ENCODE data around the gene DDX24. TPM values are rescaled to one million over a fixed set of nuclear protein-coding genes. Genes with fewer than 3 reads are reported as not detected.

The DDX24 gene
- total and polyA plus RNA-seq, 2 of the 8 experiments (the other 6 are each of a cell fraction or from before 2014, with no cell fraction given), result 89.0 to 201 TPM

- no peaks in the 10 kb centered on the region for H3K79me2 ChIP-seq (ENCODE audit: control insufficient read depth in 1 of 2, insufficient read depth in 2 of 2, low read length in 2 of 2)
- FAIRE-seq, result no peak
- H2BK12ac ChIP-seq (ENCODE audit: low read depth, low read length), result no peak overlapping the region
- no peaks in the 10 kb centered on the region for H3K9me3 ChIP-seq (ENCODE audit: insufficient read depth in 2 of 2, low read depth in 1 of 2, low read length in 1 of 2)
- TF ChIP-seq HDAC6 (IDR thresholded peaks at IDR 0.05; ENCODE audit: low read depth, low read length) (no peak), RAD21 (IDR thresholded peaks at IDR 0.05 in 1 of 2, conservative IDR thresholded peaks at IDR 0.05 in 1 of 2; ENCODE audit: low read depth in 2 of 2, low read length in 2 of 2) (no peak), CBX5 (IDR thresholded peaks at IDR 0.05; ENCODE audit: low read depth, low read length) (no peak), GABPA (IDR thresholded peaks at IDR 0.05; ENCODE audit: borderline replicate concordance, insufficient read depth, low read length) (no peak), SRF (IDR thresholded peaks at IDR 0.05; ENCODE audit: low read depth, low read length) (no peak), NANOG (IDR thresholded peaks at IDR 0.05; ENCODE audit: insufficient read depth, low read depth, low read length, poor library complexity, severe bottlenecking) (no peak), GTF2F1 (IDR thresholded peaks at IDR 0.05; ENCODE audit: borderline replicate concordance, low read depth, low read length) (no peak)
- H2BK15ac ChIP-seq (ENCODE audit: low read length), result no peak overlapping the region
- no peak overlapping the region for H3K56ac ChIP-seq (replicated peaks; ENCODE audit: insufficient read length, low read depth, low read length)
- H3K4me2 ChIP-seq (ENCODE audit: insufficient read depth in 1 of 2, low read depth in 2 of 2, low read length in 2 of 2), result no peak overlapping the region
- no peak overlapping the region for H2BK120ac ChIP-seq (replicated peaks; ENCODE audit: low read depth, low read length)
- H3K4ac ChIP-seq (replicated peaks; ENCODE audit: insufficient read length, low read depth, low read length), result no peak overlapping the region
- DNase-seq (ENCODE audit: low read depth in 1 of 2, low spot score in 2 of 2), result no peak
- ChIA-PET CTCF (ENCODE audit: partially characterized antibody) (interaction anchor here (0.5 to 9.7 kb wide), 11 partner anchors 15 to 1457 kb away, joined by 3 to 65 read pairs (median 4); no protein-coding TSS in a partner anchor), POLR2A (ENCODE audit: partially characterized antibody) (interaction anchor here (1.4 kb wide), 1 partner anchor 11 kb away, joined by 5 read pairs; no protein-coding TSS in a partner anchor)
- H3K79me1 ChIP-seq (ENCODE audit: low read depth, low read length), result no peaks in the 10 kb centered on the region
- no peak overlapping the region for H3K27ac ChIP-seq (ENCODE audit: low read depth, low read length)
- H4K8ac ChIP-seq (ENCODE audit: extremely low read depth, insufficient read depth, low read length), result peak overlapping the region; percentile 66; the same call in 1 of the 2 replicates
- H4K5ac ChIP-seq (ENCODE audit: insufficient read length, low read depth, low read length), result no peak overlapping the region
- no peak overlapping the region for H3K14ac ChIP-seq (ENCODE audit: insufficient read length)
- H4K91ac ChIP-seq (replicated peaks; ENCODE audit: insufficient read length, low read length), result no peak overlapping the region
- H2BK5ac ChIP-seq (ENCODE audit: low read depth, low read length), result no peak overlapping the region
- peaks cover 0 to 18% (median 10%) of the 10 kb centered on the region in 4 experiments; a peak in 4 of 7 replicates for H3K4me1 ChIP-seq (replicated peaks in 1 of 4; ENCODE audit: control insufficient read depth in 3 of 4, insufficient read depth in 4 of 4, low read length in 3 of 4)
- no peak overlapping the region for H3K23ac ChIP-seq (ENCODE audit: insufficient read length)
- H2AK5ac ChIP-seq (ENCODE audit: low read depth, low read length), result no peak overlapping the region
- 83% methylated on average over 10 of the region's 10 CpGs; no CpG with 5 or more reads in 1 of the 2 experiments for WGBS, 2 experiments (ENCODE audit: extremely low coverage in 1 of 2, insufficient coverage in 1 of 2, insufficient read length in 1 of 2, insufficient replicate concordance in 2 of 2, low coverage in 1 of 2, low lambda C conversion rate in 2 of 2, missing lambda C conversion rate in 1 of 2)
- no peaks in the 10 kb centered on the region; a peak in 1 of 7 replicates for H3K27me3 ChIP-seq (replicated peaks in 1 of 4; ENCODE audit: control insufficient read depth in 3 of 4, extremely low read depth in 1 of 4, insufficient read depth in 3 of 4, low read length in 3 of 4)
- no peak overlapping the region for H3K9ac ChIP-seq (replicated peaks in 1 of 4; ENCODE audit: extremely low read depth in 1 of 4, low read depth in 3 of 4, low read length in 3 of 4)
- H3K23me2 ChIP-seq (ENCODE audit: low read depth, low read length), result no peaks in the 10 kb centered on the region
- H4K20me1 ChIP-seq (replicated peaks in 1 of 2; ENCODE audit: control insufficient read depth in 1 of 2, insufficient read depth in 2 of 2, low read length in 2 of 2), result no peaks in the 10 kb centered on the region
- H2AFZ ChIP-seq (ENCODE audit: low read length), result 0 out of 2 replicates have a peak overlapping the region, but pooled peaks have one; percentile 48
- H3K18ac ChIP-seq (ENCODE audit: extremely low read depth, low read length), result no peak overlapping the region
- H3K36me3 ChIP-seq (ENCODE audit: control insufficient read depth in 2 of 4, insufficient read depth in 4 of 4, low read length in 3 of 4), result no peaks in the 10 kb centered on the region; a peak in 1 of 8 replicates
- H3K4me3 ChIP-seq (ENCODE audit: extremely low read depth in 1 of 4, insufficient read depth in 2 of 4, low read depth in 3 of 4, low read length in 4 of 4), result no peak overlapping the region
- H2BK20ac ChIP-seq (ENCODE audit: low read length), result no peak overlapping the region
These were observed 59.4 kb downstream of the DDX24 start for GRCh38 chr14:94021416-94022157.
